Measurements from ENCODE around the gene AVPI1. TPM values are rescaled to one million over a fixed set of nuclear protein-coding genes. Genes with fewer than 3 reads are reported as not detected.
"Not testable (repeated sequence)": the region's sequence is repeated elsewhere in the genome, so short reads cannot be mapped to it uniquely, and the experiment has no call there.

Gene AVPI1
- total RNA-seq, 4 donors from 2014 or later = 113 to 253 (median 170) TPM

GRCh38 chr10:97643441-97643985 lies 43.5 kb downstream of the AVPI1 start:
- peaks cover 0 to 36% (median 0%) of the 10 kb centered on the region in 3 donors for H3K36me3 ChIP-seq
- no peaks in the 10 kb centered on the region for H3K9me3 ChIP-seq
- H3K4me1 ChIP-seq = peaks cover 6 to 45% (median 19%) of the 10 kb centered on the region in 4 donors
- TF ChIP-seq CTCF (IDR thresholded peaks at IDR 0.05) = no peak
- no peak for TF ChIP-seq EP300 (IDR thresholded peaks at IDR 0.05)
- TF ChIP-seq POLR2A (IDR thresholded peaks at IDR 0.05) = no peak
- no peak overlapping the region for H3K27ac ChIP-seq
- WGBS, 2 donors = 77 to 78% methylated on average over 4 of the region's 4 CpGs
- H3K27me3 ChIP-seq = no peaks in the 10 kb centered on the region
- H3K4me3 ChIP-seq = no peak overlapping the region
- DNase-seq (ENCODE audit: low spot score in 2 of 2) = no peak

GRCh38 chr10:97642471-97643159 lies 44.4 kb downstream of the AVPI1 start:
- DNase-seq (ENCODE audit: low spot score in 2 of 2); H3K9me3 ChIP-seq; H3K27me3 ChIP-seq; H3K4me3 ChIP-seq: not testable (repeated sequence)
- H3K4me1 ChIP-seq = peaks cover 6 to 36% (median 16%) of the 10 kb centered on the region in 4 donors
- peaks cover 0 to 34% (median 0%) of the 10 kb centered on the region in 3 donors for H3K36me3 ChIP-seq
- 91 to 93% methylated on average over 13 of the region's 13 CpGs for WGBS, 2 donors
- H3K27ac ChIP-seq = peak overlapping the region in 1 of 4 donors; percentile 92

DNA sequence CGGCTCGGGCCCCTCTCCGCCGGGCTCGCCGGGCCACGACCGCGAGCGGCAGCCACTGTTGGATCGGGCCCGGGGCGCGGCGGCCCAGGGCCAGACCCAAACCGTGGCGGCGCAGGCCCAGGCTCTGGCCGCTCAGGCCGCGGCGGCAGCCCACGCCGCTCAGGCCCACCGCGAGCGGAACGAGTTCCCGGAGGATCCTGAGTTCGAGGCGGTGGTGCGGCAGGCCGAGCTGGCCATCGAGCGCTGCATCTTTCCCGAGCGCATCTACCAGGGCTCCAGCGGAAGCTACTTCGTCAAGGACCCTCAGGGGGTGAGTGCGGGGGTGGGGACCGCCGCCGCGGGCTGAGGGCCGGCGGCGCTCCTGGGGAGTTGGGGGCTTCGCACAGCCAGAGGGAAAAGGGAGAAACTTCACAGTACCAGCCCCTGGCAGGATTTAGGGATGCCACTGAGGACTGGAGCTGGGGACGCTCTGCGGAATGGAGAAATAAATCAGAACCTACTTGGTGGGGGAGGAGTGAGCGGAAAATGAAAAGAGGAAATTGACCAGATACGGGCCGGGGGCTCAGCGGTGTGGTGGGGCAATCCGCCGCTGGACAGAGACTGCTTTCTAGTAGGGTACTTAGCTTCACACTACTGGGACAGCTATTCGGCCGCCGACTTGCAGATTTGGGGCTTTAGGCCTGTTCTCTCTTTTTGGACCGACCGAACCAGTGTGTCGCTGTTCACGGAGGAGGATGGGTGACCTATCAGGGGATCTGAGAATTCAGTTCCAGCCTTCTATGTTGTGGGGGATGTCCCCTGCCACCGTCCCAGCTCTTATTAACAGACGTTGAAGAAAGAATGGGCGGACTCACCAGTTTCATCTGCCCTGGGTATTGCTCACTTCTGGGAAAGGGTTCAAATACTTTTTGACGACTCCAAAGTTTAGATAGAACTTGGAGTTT lies 45.9 kb downstream of the AVPI1 start:
- TF ChIP-seq CTCF (IDR thresholded peaks at IDR 0.05) (no peak), POLR2A (IDR thresholded peaks at IDR 0.05) (peak in 1 of 2 donors; percentile 27), EP300 (IDR thresholded peaks at IDR 0.05) (peak in 1 of 2 donors; percentile 25)
- H3K9me3 ChIP-seq = no peaks in the 10 kb centered on the region
- peak overlapping the region; percentile 71 to 92 (median 90) for H3K27ac ChIP-seq
- H3K4me3 ChIP-seq = peak overlapping the region; percentile 69 to 92 (median 90)
- DNase-seq (ENCODE audit: low spot score in 2 of 2) = no peak
- 0 to 2% methylated on average over 30 to 34 of the region's 67 CpGs for WGBS, 2 donors
- peaks cover 6 to 29% (median 16%) of the 10 kb centered on the region in 4 donors for H3K4me1 ChIP-seq
- H3K36me3 ChIP-seq = peaks cover 0 to 22% (median 0%) of the 10 kb centered on the region in 3 donors
- no peaks in the 10 kb centered on the region for H3K27me3 ChIP-seq

GRCh38 chr10:97640174-97640867 lies 46.7 kb downstream of the AVPI1 start, which contains the start of gene PI4K2A:
Gene PI4K2A (plus strand): TSS chr10:97640671. CDS start chr10:97640743, 72 bp downstream.
- Histone ChIP-seq H3K27me3 (no peaks in the 10 kb centered on the region), H3K4me3 (peak within 1 kb of the TSS; percentile 69 to 92 (median 90)), H3K27ac (peak within 1 kb of the TSS; percentile 71 to 92 (median 90)), H3K9me3 (no peaks in the 10 kb centered on the region), H3K36me3 (peaks cover 0 to 17% (median 0%) of the 10 kb centered on the region in 3 donors), H3K4me1 (peaks cover 6 to 29% (median 16%) of the 10 kb centered on the region in 4 donors)
- 5% methylated on average over 24 to 26 of the region's 54 CpGs for WGBS, 2 donors
- TF ChIP-seq POLR2A (IDR thresholded peaks at IDR 0.05) (peak; percentile 88 to 90), EP300 (IDR thresholded peaks at IDR 0.05) (peak; percentile 81 to 94), CTCF (IDR thresholded peaks at IDR 0.05) (peak in 2 of 5 experiments; percentile 15 to 35)
- peak; percentile 98 for DNase-seq (ENCODE audit: low spot score in 2 of 2)

DNA sequence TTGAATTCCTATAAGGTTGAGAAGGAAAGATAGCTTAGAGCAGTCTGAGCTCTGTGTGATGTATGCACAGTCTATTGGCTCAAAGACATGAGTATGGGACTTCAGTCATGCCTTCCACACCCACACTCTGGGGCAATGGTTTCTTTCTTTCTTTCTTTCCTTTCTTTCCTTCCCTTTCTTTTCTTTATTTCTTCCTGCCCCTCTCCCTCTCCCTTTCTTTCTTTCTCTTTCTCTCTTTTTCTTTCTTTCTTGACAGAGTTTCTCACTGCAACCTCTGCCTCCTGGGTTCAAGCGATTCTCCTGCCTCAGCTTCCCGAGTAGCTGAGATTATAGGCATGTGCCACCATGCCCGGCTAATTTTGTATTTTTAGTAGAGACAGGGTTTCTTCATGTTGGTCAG lies 48.0 kb downstream of the AVPI1 start:
- not testable (repeated sequence) for H3K4me3 ChIP-seq; H3K27me3 ChIP-seq; DNase-seq (ENCODE audit: low spot score in 2 of 2); H3K36me3 ChIP-seq; H3K9me3 ChIP-seq
- peaks cover 6 to 29% (median 16%) of the 10 kb centered on the region in 4 donors for H3K4me1 ChIP-seq
- WGBS, 2 donors = 87 to 93% methylated on average over 3 of the region's 3 CpGs
- peak overlapping the region in 1 of 4 donors; percentile 92 for H3K27ac ChIP-seq

Measured in tibial nerve (tissue), 4 donors.